HCEC 1CT (cell line): ENCODE data around the gene STOX2.
A peak's percentile ranks its signal among the peaks of the same experiment; 100 is the strongest.
"Not testable (repeated sequence)": the region's sequence is repeated elsewhere in the genome, so short reads cannot be mapped to it uniquely, and the experiment has no call there.

Experiments
- DNase-seq: peaks from one replicate; pipeline ENCODE4 v3.0.0-alpha.2; 2017

STOX2 gene

GRCh38 chr4:183936574-183937345 lies 31.7 kb downstream of the STOX2 start:
- no peak for DNase-seq

GRCh38 chr4:183940864-183941263 lies 35.8 kb downstream of the STOX2 start:
- no peak for DNase-seq

DNA sequence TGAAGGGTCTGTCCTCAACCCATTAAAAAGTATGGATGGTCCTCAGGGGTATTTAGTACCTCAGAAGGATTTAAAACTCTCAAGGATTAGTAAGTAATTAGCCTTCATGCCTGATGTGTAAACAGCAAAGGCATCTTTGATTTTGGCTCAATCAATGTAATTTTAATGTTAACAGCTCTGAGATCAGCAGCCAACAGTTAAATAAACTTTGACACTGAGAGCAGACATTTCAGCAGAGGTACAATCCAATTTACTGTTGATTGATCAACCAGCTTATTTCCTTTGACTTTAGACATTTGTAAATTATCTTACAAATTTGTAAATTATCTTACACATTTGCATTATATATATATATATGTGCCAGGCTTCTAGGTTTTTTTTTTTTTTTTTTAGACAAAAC lies 36.9 kb downstream of the STOX2 start:
- no peak for DNase-seq

- DNase-seq: no peak
Observed at GRCh38 chr4:183945741-183946140, 40.6 kb downstream of the STOX2 start.

DNA sequence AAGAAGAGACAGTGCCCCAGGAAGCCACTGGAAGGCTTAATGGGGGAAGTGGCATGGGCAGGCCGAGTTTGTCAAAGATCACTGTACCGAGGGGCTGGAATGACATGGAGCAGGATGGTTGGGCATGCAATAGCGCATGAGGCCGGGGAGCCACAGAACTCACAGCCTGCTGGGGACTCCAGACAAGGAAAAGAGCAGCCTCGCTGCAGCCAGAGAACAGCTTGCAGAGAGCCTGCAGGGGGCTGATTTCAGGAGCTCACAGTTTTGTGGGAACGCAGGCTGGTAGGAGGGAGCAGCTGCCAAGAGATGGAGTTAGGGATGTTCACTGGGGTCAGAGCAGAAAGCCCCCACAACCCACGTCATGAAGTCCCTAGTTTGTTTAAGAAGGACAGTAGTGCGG lies 45.4 kb downstream of the STOX2 start:
- DNase-seq: no peak

DNA sequence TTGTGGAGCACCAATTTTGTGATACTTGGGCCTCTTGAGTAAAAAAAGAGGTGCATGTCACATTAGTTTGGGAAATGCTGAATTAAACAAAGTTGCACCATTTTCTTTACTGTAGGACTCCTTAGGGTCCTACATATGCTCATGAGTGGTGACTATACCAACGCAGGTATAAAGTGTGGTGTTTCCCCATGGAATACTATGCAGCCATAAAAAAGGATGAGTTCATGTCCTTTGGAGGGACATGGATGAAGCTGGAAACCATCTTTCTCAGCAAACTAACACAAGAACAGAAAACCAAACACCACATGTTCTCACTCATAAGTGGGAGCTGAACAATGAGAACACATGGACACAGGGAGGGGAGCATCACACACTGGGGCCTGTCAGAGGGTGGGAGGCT lies 47.5 kb downstream of the STOX2 start:
- not testable (repeated sequence) for DNase-seq

GRCh38 chr4:183959319-183960045 lies 54.4 kb downstream of the STOX2 start:
- no peak for DNase-seq

- DNase-seq: peak; percentile 1
Observed at GRCh38 chr4:183960046-183960420, 54.9 kb downstream of the STOX2 start.

GRCh38 chr4:183960962-183961541 lies 55.9 kb downstream of the STOX2 start:
- DNase-seq: no peak

DNA sequence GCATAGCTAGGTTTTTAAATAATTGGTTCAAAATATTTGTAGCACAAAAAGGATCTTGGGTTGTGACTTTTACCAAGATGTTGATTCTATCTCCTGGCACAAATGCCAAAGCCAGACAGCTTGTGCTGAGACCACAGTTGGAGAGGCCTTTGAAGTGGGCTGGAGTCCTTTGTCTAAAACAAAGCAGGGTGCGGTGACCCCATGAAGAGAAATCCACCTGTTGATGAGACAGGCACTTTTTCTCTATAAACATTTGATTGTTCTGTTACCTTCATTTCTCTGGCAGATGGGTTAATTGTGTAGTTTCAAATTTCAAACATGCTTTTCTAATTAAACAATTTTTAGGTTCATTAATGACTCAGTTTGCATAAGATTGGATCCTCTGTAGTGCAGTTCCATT lies 56.7 kb downstream of the STOX2 start:
- no peak for DNase-seq

GRCh38 chr4:183962419-183962818 lies 57.3 kb downstream of the STOX2 start:
- DNase-seq: no peak

GRCh38 chr4:183966371-183966770 lies 61.3 kb downstream of the STOX2 start:
- no peak for DNase-seq

DNA sequence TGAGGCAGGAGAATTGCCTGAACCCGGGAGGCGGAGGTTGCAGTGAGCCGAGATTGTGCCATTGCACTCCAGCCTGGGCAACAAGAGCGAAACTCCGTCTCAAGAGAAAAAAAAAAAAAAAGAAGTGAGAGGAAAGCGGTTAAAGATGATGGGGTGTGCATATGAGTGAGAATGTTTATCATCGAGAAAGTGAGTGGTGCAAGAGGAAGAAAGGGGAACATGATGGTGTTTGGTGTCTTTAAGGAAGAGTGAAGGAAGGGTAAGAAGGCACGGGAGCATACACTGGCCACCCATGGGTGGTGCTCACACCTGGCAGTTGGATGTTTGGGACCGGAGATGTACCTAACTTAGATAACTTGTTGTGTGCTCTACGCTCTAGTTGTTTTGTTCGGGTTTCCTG lies 62.2 kb downstream of the STOX2 start:
- DNase-seq: no peak

- DNase-seq: no peak
Observed at GRCh38 chr4:183968502-183968901, 63.4 kb downstream of the STOX2 start.

DNA sequence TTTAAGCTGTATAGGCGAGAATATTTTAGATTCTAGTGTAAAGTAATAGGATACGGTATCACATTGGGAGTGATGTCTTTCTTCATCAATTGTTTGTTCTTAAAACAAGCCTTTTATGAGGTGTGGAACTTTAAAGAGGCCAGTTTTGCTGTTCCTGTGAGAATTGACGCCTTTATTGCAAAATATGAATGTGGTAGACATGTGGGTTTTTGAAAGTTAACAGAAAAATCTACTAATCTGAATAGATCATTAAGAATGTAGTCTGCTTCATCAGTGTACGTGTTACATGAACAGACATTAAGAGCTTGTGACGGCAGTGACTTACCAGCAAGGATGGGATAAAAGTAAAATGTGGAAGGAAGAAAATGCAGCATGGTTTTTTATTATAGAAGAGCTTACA lies 63.8 kb downstream of the STOX2 start:
- DNase-seq: no peak

DNA sequence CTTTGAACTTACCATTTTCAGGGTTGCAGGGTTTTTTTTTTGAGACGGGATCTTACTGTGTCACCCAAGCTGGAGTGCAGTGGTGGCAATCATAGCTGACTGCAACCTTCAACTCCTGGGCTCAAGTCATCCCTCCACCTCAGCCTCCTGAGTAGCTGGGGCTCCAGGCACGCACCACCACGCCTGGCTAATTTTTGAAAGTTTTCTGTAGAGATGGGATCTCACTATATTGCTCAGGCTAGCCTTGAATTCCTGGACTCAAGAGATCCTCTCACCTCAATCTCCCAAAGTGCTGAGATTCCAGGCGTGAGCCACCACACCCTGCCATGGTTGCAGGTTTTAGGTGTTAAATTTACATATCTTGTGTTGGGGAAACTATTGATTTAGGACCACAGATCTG lies 64.5 kb downstream of the STOX2 start:
- no peak for DNase-seq

DNA sequence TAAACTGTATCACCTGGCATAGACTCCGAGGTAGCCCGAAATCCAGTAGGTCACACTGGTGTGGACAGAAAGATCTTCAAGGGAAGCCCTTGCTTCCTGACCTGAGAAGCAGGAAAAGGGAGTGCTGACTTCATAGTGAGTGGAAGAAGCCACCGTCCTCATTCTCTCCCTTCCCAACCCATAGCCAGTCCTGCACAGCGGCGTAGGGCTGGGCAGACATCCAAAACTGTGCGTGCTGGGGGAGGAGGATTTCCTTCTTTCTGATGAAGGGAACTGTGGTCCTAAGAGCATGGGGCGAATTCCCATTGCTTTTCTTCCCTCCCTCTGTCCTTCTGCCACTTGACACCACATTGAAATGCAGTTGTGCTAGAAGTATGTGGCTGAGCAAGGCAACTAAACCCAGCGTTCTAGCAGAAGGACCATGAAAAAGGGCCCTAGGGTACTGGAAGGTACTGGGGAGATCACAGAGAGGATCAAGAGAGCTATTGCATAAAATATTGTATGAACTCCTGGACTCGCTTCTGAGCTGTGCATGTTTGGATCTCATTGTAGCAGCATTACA lies 66.9 kb downstream of the STOX2 start:
- DNase-seq: no peak

DNA sequence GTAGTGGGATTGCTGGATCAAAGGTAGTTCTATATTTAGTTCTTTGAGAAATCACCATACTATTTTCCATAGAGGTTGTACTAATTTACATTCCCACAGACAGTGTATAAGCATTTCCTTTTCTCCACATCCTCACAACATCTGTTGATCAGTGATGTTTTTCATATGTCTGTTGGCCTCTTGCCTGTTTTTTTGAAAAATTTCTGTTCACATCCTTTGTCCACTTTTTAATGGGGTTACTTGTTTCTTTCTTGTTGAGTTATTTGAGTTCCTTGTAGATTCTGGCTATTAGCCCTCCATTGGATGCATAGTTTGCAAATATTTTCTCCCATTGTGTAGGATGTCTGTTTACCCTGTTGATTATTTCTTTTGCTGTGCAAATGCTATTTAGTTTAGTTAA lies 72.6 kb downstream of the STOX2 start:
- DNase-seq: no peak

DNA sequence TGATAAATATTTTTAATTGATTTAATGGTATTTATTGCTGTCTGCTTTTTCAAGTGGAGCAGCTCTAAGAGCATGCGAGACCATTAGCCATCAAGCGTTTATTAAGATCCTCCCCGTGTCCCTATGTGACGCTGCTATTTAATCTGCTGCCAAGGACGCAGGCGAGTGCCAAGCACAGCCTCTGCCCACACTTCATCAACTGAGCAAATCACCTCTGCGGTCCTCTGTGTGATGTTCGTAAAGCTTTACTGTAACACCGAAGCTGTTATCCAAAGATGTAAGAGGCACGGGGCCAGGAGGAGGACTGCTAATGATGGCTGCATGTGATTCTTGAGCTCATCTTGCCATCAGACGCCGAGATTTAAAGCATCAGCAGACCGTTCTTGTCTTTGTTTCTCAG lies 79.5 kb downstream of the STOX2 start:
- DNase-seq: no peak

GRCh38 chr4:183985786-183986185 lies 80.7 kb downstream of the STOX2 start:
- DNase-seq: no peak

DNA sequence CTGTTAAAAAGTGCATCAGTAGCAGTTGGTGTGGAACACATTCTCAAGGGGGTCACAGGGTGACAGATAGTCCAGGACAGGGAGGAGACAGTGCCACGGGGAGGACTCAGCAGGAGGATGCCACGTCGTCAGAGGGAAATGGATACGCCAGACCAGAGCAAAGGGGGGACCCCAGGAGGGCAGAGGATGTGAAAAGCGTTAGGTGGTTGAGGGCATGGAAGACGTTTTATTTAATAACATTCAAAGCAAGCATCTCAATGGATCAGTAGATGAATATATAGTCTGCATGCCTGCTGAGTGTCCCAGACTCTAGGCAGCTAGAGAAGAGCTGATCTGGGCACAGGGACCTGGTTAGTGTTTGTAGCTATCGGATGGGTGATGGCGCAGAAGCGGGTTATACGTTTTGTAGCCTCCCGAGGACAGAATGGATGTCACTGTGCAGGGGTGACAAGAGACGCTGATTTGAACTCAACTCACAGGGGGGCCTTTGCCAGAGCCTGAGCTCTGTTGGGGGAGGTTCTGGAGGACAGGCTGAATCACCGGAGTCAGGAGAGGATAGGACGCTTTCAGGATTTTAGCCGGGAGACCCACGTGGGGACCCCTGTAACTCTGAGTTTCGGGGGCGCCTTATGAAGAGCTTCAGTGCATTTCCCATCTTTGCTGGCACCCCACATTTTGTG lies 81.3 kb downstream of the STOX2 start:
- no peak for DNase-seq

DNA sequence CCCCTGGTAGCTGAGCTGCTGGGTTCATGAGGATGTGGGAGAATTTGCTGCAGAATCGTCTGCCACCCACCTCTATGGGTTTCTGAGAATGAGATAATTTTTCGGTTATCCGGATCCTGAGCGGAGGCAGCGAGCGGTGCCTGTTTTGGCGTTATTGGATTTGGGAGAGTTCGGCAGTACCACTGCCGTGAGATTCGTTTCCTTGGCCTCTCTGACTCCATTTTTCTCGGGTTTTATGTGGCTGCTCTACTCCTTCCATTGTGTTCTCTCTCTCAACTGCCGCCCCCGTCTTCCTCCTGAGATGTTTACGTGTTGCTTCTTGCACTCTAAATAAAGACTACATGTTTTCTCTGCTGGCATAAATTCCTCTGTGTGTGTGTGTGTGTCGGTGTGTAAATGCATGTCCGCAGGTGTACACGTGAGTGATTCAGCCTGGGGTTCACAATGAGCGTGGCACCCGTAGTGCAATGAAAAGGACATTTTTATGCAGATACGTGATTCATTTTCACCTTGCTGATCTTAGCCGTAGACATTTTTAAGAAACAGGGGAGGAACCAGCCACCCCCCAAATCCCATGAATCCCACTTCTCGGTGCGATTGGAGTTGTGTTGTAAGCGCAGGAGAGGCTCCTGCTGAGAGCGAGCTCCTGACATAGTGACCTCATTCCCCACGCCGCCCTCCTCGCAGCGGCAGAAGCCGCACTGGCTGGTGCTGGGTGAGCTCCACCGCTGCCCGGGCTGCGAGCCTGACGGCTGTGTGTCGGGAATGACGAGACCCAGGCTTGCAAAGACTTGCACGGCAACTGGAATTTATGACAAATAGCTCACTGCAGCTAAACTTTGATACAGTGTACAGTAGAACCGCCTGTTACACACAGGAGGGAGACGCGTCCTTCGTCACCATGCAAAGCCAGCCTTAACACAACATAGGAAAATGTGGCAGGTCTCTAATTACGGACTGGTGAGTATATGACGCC lies 82.2 kb downstream of the STOX2 start:
- peak; percentile 5 for DNase-seq
